GM12892 (cell line): ENCODE measurements around the gene NFKB1.

Source experiments
- DNase-seq: peaks from one replicate; pipeline ENCODE4 v3.0.0; 2011; ENCODE audit not compliant: insufficient read length
- FAIRE-seq: peaks from 2 replicates; lab custom pipeline; 2011; peaks lifted over from hg19 to GRCh38; lab: Jason Lieb, UNC
- POLR2A ChIP-seq: IDR thresholded peaks from 2 replicates; pipeline ENCODE4 v1.6.1; 2011; ENCODE audit warnings: low read depth, low read length, control low read depth
- POLR2AphosphoS5 ChIP-seq: IDR thresholded peaks from 2 replicates; pipeline ENCODE4 v1.6.1; 2011; ENCODE audit warnings: low read depth, low read length, control low read depth
- TAF1 ChIP-seq: IDR thresholded peaks from 2 replicates; pipeline ENCODE4 v1.6.1; 2011; ENCODE audit warnings: low read depth, mild to moderate bottlenecking, control low read depth, low read length, borderline replicate concordance

NFKB1 gene

GRCh38 chr4:102502543-102502818 is 1.3 kb downstream of the NFKB1 start:
- DNase-seq (no peak), FAIRE-seq (no peak)
- TF ChIP-seq TAF1 (no peak), POLR2AphosphoS5 (no peak), POLR2A (no peak)

GRCh38 chr4:102503301-102503746 is 2.2 kb downstream of the NFKB1 start:
- FAIRE-seq (peak; percentile 24), DNase-seq (no peak)
- no peak for TF ChIP-seq POLR2AphosphoS5

GRCh38 chr4:102503831-102504786 is 3.0 kb downstream of the NFKB1 start:
- no peak for DNase-seq
- no peak for TF ChIP-seq TAF1
- no peak for TF ChIP-seq POLR2AphosphoS5
- TF ChIP-seq POLR2A = no peak
- peak; percentile 84 for FAIRE-seq

GRCh38 chr4:102504941-102505340 is 3.8 kb downstream of the NFKB1 start:
- no peak for TF ChIP-seq TAF1
- DNase-seq (no peak), FAIRE-seq (no peak)

GRCh38 chr4:102505708-102506107 is 4.5 kb downstream of the NFKB1 start:
- no peak for FAIRE-seq
- DNase-seq = no peak
- TF ChIP-seq POLR2AphosphoS5 (no peak), TAF1 (no peak), POLR2A (no peak)

- FAIRE-seq = no peak
- TF ChIP-seq TAF1 (no peak), POLR2A (no peak), POLR2AphosphoS5 (no peak)
- DNase-seq = no peak
Observed at GRCh38 chr4:102506523-102506922, 5.4 kb downstream of the NFKB1 start.

- TF ChIP-seq POLR2A = no peak
- no peak for TF ChIP-seq POLR2AphosphoS5
- TF ChIP-seq TAF1 = no peak
- DNase-seq (no peak), FAIRE-seq (peak; percentile 54)
Observed at GRCh38 chr4:102511830-102512605, 10.9 kb downstream of the NFKB1 start.

- DNase-seq = no peak
- no peak for TF ChIP-seq TAF1
- TF ChIP-seq POLR2AphosphoS5 = no peak
- no peak for TF ChIP-seq POLR2A
- no peak for FAIRE-seq
Observed at GRCh38 chr4:102514298-102514964, 13.3 kb downstream of the NFKB1 start.

- FAIRE-seq (no peak), DNase-seq (no peak)
- TF ChIP-seq TAF1 (no peak), POLR2A (no peak), POLR2AphosphoS5 (no peak)
Observed at GRCh38 chr4:102517753-102518152, 16.6 kb downstream of the NFKB1 start.

GRCh38 chr4:102518703-102519131 is 17.6 kb downstream of the NFKB1 start:
- DNase-seq (no peak), FAIRE-seq (no peak)
- TF ChIP-seq TAF1 (no peak), POLR2AphosphoS5 (no peak), POLR2A (no peak)

- no peak for FAIRE-seq
- no peak for DNase-seq
- TF ChIP-seq POLR2A (no peak), TAF1 (no peak), POLR2AphosphoS5 (no peak)
Observed at GRCh38 chr4:102519925-102520324, 18.8 kb downstream of the NFKB1 start.

GRCh38 chr4:102521570-102521969 is 20.4 kb downstream of the NFKB1 start:
- no peak for FAIRE-seq
- no peak for DNase-seq
- TF ChIP-seq POLR2A (no peak), TAF1 (no peak), POLR2AphosphoS5 (no peak)
